HepG2 (cell line): ENCODE measurements around the gene KCNJ14. TPM values are rescaled to one million over a fixed set of nuclear protein-coding genes. Genes with fewer than 3 reads are reported as not detected.

ENCODE experiments used
- ARID3A ChIP-seq: IDR thresholded peaks from 2 replicates; pipeline ENCODE4 v1.6.1; 2012; ENCODE audit warnings: low read depth, low read length, improper control_type of control experiment
- CBX2 ChIP-seq, 2 experiments: fragments of 200-600 bp in 1 of 2; sonication (generic); formaldehyde crosslinking in 1 of 2; IDR thresholded peaks; 2 replicates each; pipeline versions ENCODE4 v1.7.0 to v1.8.1; 2018 to 2022; ENCODE audit warnings: low read depth in 2 of 2, low read length in 1 of 2, mild to moderate bottlenecking in 1 of 2, missing genetic modification reagents in 1 of 2
- CREM ChIP-seq, 2 experiments: sonication (generic) in 1 of 2; formaldehyde crosslinking in 1 of 2; IDR thresholded peaks; 2 replicates each; pipeline versions ENCODE4 v1.4.0 to v1.6.1; 2016 to 2020; ENCODE audit warnings: antibody characterized with exemption in 1 of 2, mild to moderate bottlenecking in 1 of 2, missing genetic modification reagents in 1 of 2
- FLYWCH1 ChIP-seq: sonication (generic); formaldehyde crosslinking; IDR thresholded peaks from 2 replicates; pipeline ENCODE4 v1.8.1; 2023; ENCODE audit warnings: mild to moderate bottlenecking, missing genetic modification reagents
- HES4 ChIP-seq: sonication (generic); formaldehyde crosslinking; IDR thresholded peaks from 2 replicates; pipeline ENCODE4 v1.9.0; 2021; ENCODE audit warnings: mild to moderate bottlenecking, missing genetic modification reagents, borderline replicate concordance
- HIVEP1 ChIP-seq: sonication (generic); formaldehyde crosslinking; IDR thresholded peaks from 2 replicates; pipeline ENCODE4 v1.4.0; 2020; ENCODE audit warnings: mild to moderate bottlenecking, missing genetic modification reagents
- HMGA1 ChIP-seq: sonication (generic); formaldehyde crosslinking; conservative IDR thresholded peaks from 2 replicates; pipeline ENCODE4 v1.4.0; 2020; ENCODE audit warnings: missing genetic modification reagents
- RBFOX2 ChIP-seq: fragments of 200-400 bp; formaldehyde crosslinking; IDR thresholded peaks from 2 replicates; pipeline ENCODE4 v1.6.1; 2017; ENCODE audit warnings: low read depth, mild to moderate bottlenecking, low read length
- RBM22 ChIP-seq: fragments of 200-400 bp; formaldehyde crosslinking; optimal IDR thresholded peaks from 2 replicates; pipeline ENCODE3; 2017; ENCODE audit warnings: mild to moderate bottlenecking, low read length, moderate library complexity
- THAP9 ChIP-seq: sonication (generic); formaldehyde crosslinking; IDR thresholded peaks from 2 replicates; pipeline ENCODE4; 2020; ENCODE audit warnings: missing genetic modification reagents, mild to moderate bottlenecking, borderline replicate concordance
- U2AF2 ChIP-seq: fragments of 200-400 bp; formaldehyde crosslinking; IDR thresholded peaks from 2 replicates; pipeline ENCODE4 v1.6.1; 2017; ENCODE audit warnings: low read depth, mild to moderate bottlenecking, low read length
- ZFP1 ChIP-seq: IDR thresholded peaks from 2 replicates; pipeline ENCODE4 v1.6.1; 2016
- ZNF180 ChIP-seq: sonication (generic); formaldehyde crosslinking; IDR thresholded peaks from 2 replicates; pipeline ENCODE4 v1.4.0; 2020; ENCODE audit warnings: low read depth, missing genetic modification reagents, borderline replicate concordance
- ZNF280D ChIP-seq: sonication (generic); formaldehyde crosslinking; IDR thresholded peaks from 2 replicates; pipeline ENCODE4 v1.5.1; 2020; ENCODE audit warnings: mild to moderate bottlenecking, missing genetic modification reagents
- ZNF451 ChIP-seq: sonication (generic); formaldehyde crosslinking; IDR thresholded peaks from 2 replicates; pipeline ENCODE4 v1.5.0; 2020; ENCODE audit warnings: mild to moderate bottlenecking, missing genetic modification reagents
- ZNF513 ChIP-seq: sonication (generic); formaldehyde crosslinking; conservative IDR thresholded peaks from 2 replicates; pipeline ENCODE4 v1.5.0; 2020; ENCODE audit warnings: missing genetic modification reagents
- ZNF616 ChIP-seq: sonication (generic); formaldehyde crosslinking; IDR thresholded peaks from 2 replicates; pipeline ENCODE4 v1.5.0; 2020; ENCODE audit warnings: low read depth, mild to moderate bottlenecking, missing genetic modification reagents
- ZNF7 ChIP-seq: IDR thresholded peaks from 2 replicates; pipeline ENCODE4 v1.6.1; 2016; ENCODE audit warnings: missing biosample characterization, missing genetic modification reagents
- ZNF724P ChIP-seq: sonication (generic); formaldehyde crosslinking; IDR thresholded peaks from 2 replicates; pipeline ENCODE4 v1.8.0; 2022; ENCODE audit warnings: missing genetic modification reagents, borderline replicate concordance
- ZNF75D ChIP-seq: sonication (generic); formaldehyde crosslinking; IDR thresholded peaks from 2 replicates; pipeline ENCODE4 v1.8.1; 2023; ENCODE audit warnings: missing genetic modification reagents, mild to moderate bottlenecking, borderline replicate concordance
- polyA plus RNA-seq, 8 experiments: library from polyadenylated mRNA; depleted of rRNA in 3 of 8; stranded (reverse) in 7 of 8; unstranded in 1 of 8; fragments of >200 nt; fragmentation: Illumina TruSeq in 4 of 8; extraction: Trizol in 4 of 8; gene quantifications; 2 replicates each; pipeline versions ENCODE4 v1.2.1 to v1.2.3, GENCODE V29; 2011 to 2016; ENCODE audit warnings: low read depth in 4 of 8, missing spikeins in 1 of 8, mixed read lengths in 1 of 8; ENCODE audit not compliant: insufficient read depth in 1 of 8
- total RNA-seq, 5 experiments: library from RNA; depleted of rRNA; stranded (reverse); fragments of >200 nt; fragmentation: Illumina TruSeq; extraction: Trizol; gene quantifications; 2 replicates each; pipeline ENCODE4 v1.2.3, GENCODE V29; 2016; ENCODE audit warnings: low read depth in 1 of 5

The KCNJ14 gene
- total and polyA plus RNA-seq, 2 of the 13 experiments (the other 11 are each of a cell fraction or from before 2014, with no cell fraction given): 0.20 to 0.51 TPM

GRCh38 chr19:48501494-48502349 lies 46.3 kb downstream of the KCNJ14 start (continued):
- TF ChIP-seq THAP9 (CRISPR knock-in tag): no peak
- TF ChIP-seq HIVEP1 (CRISPR knock-in tag): no peak
- TF ChIP-seq ZNF616: no peak
- no peak for TF ChIP-seq CBX2 (IDR thresholded peaks at IDR 0.05; ENCODE audit: low read depth, low read length)
- TF ChIP-seq CBX2 (CRISPR knock-in tag; IDR thresholded peaks at IDR 0.05; ENCODE audit: low read depth): no peak
- TF ChIP-seq U2AF2: no peak
- TF ChIP-seq ARID3A: no peak
- no peak for TF ChIP-seq ZFP1
- no peak for TF ChIP-seq CREM (IDR thresholded peaks at IDR 0.05)
- no peak for TF ChIP-seq CREM (CRISPR knock-in tag; IDR thresholded peaks at IDR 0.05)
- TF ChIP-seq ZNF724P (CRISPR knock-in tag): no peak
- no peak for TF ChIP-seq FLYWCH1 (CRISPR knock-in tag)
- TF ChIP-seq ZNF513 (CRISPR knock-in tag): no peak
- TF ChIP-seq HES4 (CRISPR knock-in tag): no peak
- TF ChIP-seq ZNF75D (CRISPR knock-in tag): no peak
- TF ChIP-seq HMGA1 (CRISPR knock-in tag): no peak
- TF ChIP-seq RBM22: no peak
- TF ChIP-seq RBFOX2: no peak
- no peak for TF ChIP-seq ZNF180 (CRISPR knock-in tag)
- TF ChIP-seq ZNF451 (CRISPR knock-in tag): no peak
- no peak for TF ChIP-seq ZNF7 (CRISPR knock-in tag)
- TF ChIP-seq ZNF280D: no peak
